SU-DHL-6 (cell line): Measurements from ENCODE around the gene RSBN1L.

Experiments used
- CTCF ChIP-seq: fragments of 200-600 bp; sonication (generic); IDR thresholded peaks from one replicate; pipeline ENCODE4 v1.5.1; 2017; ENCODE audit warnings: antibody characterized with exemption, mild to moderate bottlenecking, low read length, moderate library complexity; ENCODE audit not compliant: insufficient read depth, poor library complexity, severe bottlenecking
- EZH2phosphoT487 ChIP-seq: fragments of 200-600 bp; sonication (generic), shearing (Covaris generic); conservative IDR thresholded peaks from 2 replicates; pipeline ENCODE4 v1.6.1; 2018; ENCODE audit warnings: mild to moderate bottlenecking, antibody characterized with exemption, low read length, moderate library complexity, mixed read lengths

GRCh38 chr7:77729574-77730348 lies 33.5 kb downstream of the RSBN1L start:
- TF ChIP-seq CTCF (no peak), EZH2phosphoT487 (no peak)
